Caki2 (cell line): ENCODE results near the gene CROCC. TPM values are rescaled to one million over a fixed set of nuclear protein-coding genes. Genes with fewer than 3 reads are reported as not detected.
"Not testable (repeated sequence)": the region's sequence is repeated elsewhere in the genome, so short reads cannot be mapped to it uniquely, and the experiment has no call there.

ENCODE experiments used
- DNase-seq: peaks from one replicate; pipeline ENCODE4 v3.0.0-alpha.2; 2015; ENCODE audit warnings: low read depth
- in situ Hi-C: cut with HindIII; loops from 2 replicates; pipeline ENCODE4 v1.10.0; 2016; ENCODE audit warnings: low sequenced_read_pairs, low pct_unique_long_range_greater_than_20kb, mixed read lengths
- total RNA-seq: library from RNA; depleted of rRNA; stranded (reverse); fragments of >200 nt; shearing (Covaris generic); gene quantifications from 2 replicates; pipeline ENCODE4 v1.2.3, GENCODE V29; 2014; ENCODE audit warnings: low replicate concordance

CROCC gene
- total RNA-seq, 1 experiment from 2014 or later = 8.0 TPM

GRCh38 chr1:16954579-16954978 is 32.8 kb downstream of the CROCC start:
- no peak for DNase-seq
- in situ Hi-C loops = no loop called here

- in situ Hi-C loops = no loop called here
- no peak for DNase-seq
Observed at GRCh38 chr1:16955186-16955585, 33.5 kb downstream of the CROCC start.

- in situ Hi-C loops = no loop called here
Observed at GRCh38 chr1:16956775-16957174, 35.0 kb downstream of the CROCC start.

GRCh38 chr1:16957731-16958130 is 36.0 kb downstream of the CROCC start:
- in situ Hi-C loops = no loop called here
- DNase-seq = no peak

More at GRCh38 chr1:16956775-16957174, 35.0 kb downstream of the CROCC start:
- DNase-seq = no peak

- DNase-seq = no peak
- in situ Hi-C loops = no loop called here
Observed at GRCh38 chr1:16958475-16958874, 36.7 kb downstream of the CROCC start.

- in situ Hi-C loops = no loop called here
- peak; percentile 70 for DNase-seq
Observed at GRCh38 chr1:16960560-16961296, 39.0 kb downstream of the CROCC start.

- in situ Hi-C loops = no loop called here
- DNase-seq = no peak
Observed at GRCh38 chr1:16961297-16962133, 39.8 kb downstream of the CROCC start.

GRCh38 chr1:16964169-16964568 is 42.4 kb downstream of the CROCC start:
- DNase-seq, in situ Hi-C loops: not testable (repeated sequence)

GRCh38 chr1:16965486-16966067 is 43.8 kb downstream of the CROCC start:
- no peak for DNase-seq
- in situ Hi-C loops = no loop called here

GRCh38 chr1:16966282-16966681 is 44.6 kb downstream of the CROCC start:
- in situ Hi-C loops = no loop called here

GRCh38 chr1:16967095-16967575 is 45.4 kb downstream of the CROCC start:
- DNase-seq = no peak
- in situ Hi-C loops = no loop called here

More at GRCh38 chr1:16966282-16966681, 44.6 kb downstream of the CROCC start:
- DNase-seq = no peak

- no peak for DNase-seq
- in situ Hi-C loops = no loop called here
Observed at GRCh38 chr1:16967962-16968361, 46.2 kb downstream of the CROCC start.

GRCh38 chr1:16968372-16968771 is 46.6 kb downstream of the CROCC start:
- DNase-seq = no peak
- in situ Hi-C loops = no loop called here

GRCh38 chr1:16969057-16969611 is 47.4 kb downstream of the CROCC start:
- in situ Hi-C loops = no loop called here

GRCh38 chr1:16969651-16970050 is 47.9 kb downstream of the CROCC start:
- in situ Hi-C loops = no loop called here
- DNase-seq = no peak

More at GRCh38 chr1:16969057-16969611, 47.4 kb downstream of the CROCC start:
- DNase-seq = no peak

GRCh38 chr1:16970132-16970910 is 48.6 kb downstream of the CROCC start:
- in situ Hi-C loops = no loop called here
- no peak for DNase-seq

GRCh38 chr1:16971341-16972188 is 49.8 kb downstream of the CROCC start:
- in situ Hi-C loops = no loop called here

More at GRCh38 chr1:16971341-16972188, 49.8 kb downstream of the CROCC start:
- DNase-seq = peak; percentile 14
